Peyer's patch (tissue), 4 donors: Measurements from ENCODE around the gene GLIS1.

Source experiments
- POLR2A ChIP-seq, 2 donors: fragments of 450-650 bp; IDR thresholded peaks; one replicate each; pipeline ENCODE4 v1.5.1; 2017; ENCODE audit warnings: antibody characterized with exemption in 2 of 2, mild to moderate bottlenecking in 2 of 2, moderate library complexity in 2 of 2
- TF ChIP-seq, protein P1 (sequence below), 6 experiments: fragments of 450-650 bp in 4 of 6; fragments of 200-600 bp in 2 of 6; sonication (generic) in 1 of 6; IDR thresholded peaks; one replicate each; pipeline ENCODE4 v1.5.1; 2017 to 2019; ENCODE audit warnings: antibody characterized with exemption in 6 of 6, mild to moderate bottlenecking in 3 of 6, moderate library complexity in 1 of 6

- TF ChIP-seq, protein P1, sequence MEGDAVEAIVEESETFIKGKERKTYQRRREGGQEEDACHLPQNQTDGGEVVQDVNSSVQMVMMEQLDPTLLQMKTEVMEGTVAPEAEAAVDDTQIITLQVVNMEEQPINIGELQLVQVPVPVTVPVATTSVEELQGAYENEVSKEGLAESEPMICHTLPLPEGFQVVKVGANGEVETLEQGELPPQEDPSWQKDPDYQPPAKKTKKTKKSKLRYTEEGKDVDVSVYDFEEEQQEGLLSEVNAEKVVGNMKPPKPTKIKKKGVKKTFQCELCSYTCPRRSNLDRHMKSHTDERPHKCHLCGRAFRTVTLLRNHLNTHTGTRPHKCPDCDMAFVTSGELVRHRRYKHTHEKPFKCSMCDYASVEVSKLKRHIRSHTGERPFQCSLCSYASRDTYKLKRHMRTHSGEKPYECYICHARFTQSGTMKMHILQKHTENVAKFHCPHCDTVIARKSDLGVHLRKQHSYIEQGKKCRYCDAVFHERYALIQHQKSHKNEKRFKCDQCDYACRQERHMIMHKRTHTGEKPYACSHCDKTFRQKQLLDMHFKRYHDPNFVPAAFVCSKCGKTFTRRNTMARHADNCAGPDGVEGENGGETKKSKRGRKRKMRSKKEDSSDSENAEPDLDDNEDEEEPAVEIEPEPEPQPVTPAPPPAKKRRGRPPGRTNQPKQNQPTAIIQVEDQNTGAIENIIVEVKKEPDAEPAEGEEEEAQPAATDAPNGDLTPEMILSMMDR (IDR thresholded peaks at IDR 0.05): no peak
- no peak for TF ChIP-seq POLR2A (IDR thresholded peaks at IDR 0.05)
Measured at GRCh38 chr1:53483170-53483569, 255.8 kb downstream of the GLIS1 start.
